GM18511 (cell line): Measurements from ENCODE around the gene TXLNB.

Experiments
- ATAC-seq: cut with Tn5 transposase; IDR thresholded peaks from one replicate; pipeline ENCODE4 v1.9.1; 2021; ENCODE audit warnings: mild to moderate bottlenecking, moderate library complexity; ENCODE audit not compliant: unreplicated experiment

Gene TXLNB

GRCh38 chr6:139291813-139292619 lies at the start of gene TXLNB:
Gene TXLNB, minus strand, starts transcription at chr6:139291998. Its CDS starts 3,099 bp downstream, at chr6:139288899.
- ATAC-seq = peak; percentile 74

- ATAC-seq = no peak
Observed at GRCh38 chr6:139341060-139341459, 49.3 kb upstream of the TXLNB start.

- no peak for ATAC-seq
Observed at GRCh38 chr6:139338795-139339194, 47.0 kb upstream of the TXLNB start.

DNA sequence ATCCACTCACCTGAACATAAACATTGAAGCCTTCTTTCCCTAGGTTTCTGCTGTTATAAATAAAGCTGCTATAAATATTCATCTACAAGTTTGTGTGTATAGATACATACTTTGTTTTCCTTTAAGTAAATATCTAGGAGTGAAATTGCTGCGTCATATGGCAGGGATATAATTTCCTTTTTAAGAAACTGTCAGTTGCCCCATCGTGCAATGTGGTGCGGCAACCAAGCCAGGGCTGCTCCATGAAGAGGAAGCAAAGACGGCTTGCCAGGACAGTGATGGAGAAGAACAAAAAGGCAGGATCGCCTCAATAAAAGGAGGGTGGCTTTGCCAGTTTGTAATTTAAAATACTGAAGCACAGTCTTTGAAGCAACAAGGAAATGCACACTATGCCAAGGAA lies 46.0 kb upstream of the TXLNB start:
- ATAC-seq = no peak

DNA sequence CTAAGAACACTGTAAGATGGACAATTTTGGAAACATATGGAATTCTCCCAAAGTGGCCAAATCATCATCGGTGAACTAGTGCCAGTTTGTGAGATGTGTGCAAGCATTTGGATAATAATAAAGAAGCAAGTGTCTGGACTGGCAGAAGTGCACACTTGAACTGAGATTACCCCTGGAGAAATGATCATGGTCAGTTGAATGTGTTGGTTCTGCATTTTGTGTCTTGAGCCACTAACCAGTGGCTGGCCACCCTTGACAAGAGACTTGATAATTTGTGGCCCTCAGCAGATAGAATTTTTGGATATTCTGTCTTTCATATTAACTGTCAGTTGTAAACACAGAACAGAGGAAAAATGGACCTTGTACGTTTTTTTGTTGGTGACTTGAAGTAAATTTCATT lies 45.2 kb upstream of the TXLNB start:
- ATAC-seq = no peak

DNA sequence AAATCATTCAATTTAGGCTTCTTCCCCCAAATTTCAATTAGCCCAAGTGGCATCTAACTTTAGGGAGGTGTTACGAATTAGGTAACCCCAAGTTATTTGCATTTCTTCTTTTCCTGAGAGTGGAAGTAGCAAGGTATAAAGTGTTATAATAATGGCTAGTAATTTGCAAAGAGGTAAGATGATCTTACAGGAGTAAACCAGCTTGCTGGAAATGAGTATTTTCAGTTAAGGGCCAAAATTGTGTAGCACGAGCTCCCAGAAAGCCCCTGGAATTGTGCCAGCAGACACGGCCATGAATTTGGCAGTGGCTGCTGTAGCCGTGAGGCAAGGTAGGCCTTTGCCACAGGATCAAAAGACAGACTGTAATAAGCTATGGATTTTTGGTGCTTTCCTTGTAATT lies 44.7 kb upstream of the TXLNB start:
- no peak for ATAC-seq

DNA sequence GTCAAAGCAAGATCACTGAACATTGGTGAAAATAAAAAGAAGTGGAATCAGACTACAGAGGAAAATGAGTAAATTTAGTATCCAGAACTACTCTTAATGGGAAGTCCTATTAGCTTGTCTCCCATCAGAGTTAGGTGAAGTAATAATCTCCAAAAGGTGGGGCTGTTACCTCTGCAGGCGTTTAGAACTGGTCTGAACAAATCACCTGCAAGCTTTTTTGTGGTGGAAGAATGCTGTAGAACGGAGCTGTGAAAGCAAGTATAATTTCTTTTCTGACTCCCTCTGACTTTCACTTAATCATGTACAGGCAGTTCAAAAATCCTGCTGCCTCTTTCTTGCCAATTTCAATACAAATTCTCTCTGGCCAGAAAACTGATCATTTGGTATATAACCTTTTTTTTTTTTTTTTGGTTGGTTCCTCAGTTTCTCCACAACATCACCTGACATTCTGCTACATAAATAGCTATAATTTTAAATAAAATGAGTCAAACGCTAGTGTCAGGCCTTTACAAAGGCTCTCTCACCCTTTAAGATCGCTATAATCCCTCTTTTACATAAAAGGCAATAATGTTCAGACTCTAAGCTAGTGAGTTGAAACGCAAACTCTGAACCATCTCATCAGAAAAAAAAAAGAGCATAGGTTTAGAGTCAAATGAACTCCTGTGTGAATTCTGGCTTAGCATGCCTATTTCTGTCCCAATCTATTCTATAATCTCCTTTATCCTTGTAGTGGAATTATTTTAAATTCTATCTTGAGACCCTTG lies 43.8 kb upstream of the TXLNB start:
- ATAC-seq = no peak

GRCh38 chr6:139334806-139335446 lies 43.1 kb upstream of the TXLNB start:
- no peak for ATAC-seq

GRCh38 chr6:139330826-139331500 lies 39.2 kb upstream of the TXLNB start:
- ATAC-seq = no peak

GRCh38 chr6:139330306-139330705 lies 38.5 kb upstream of the TXLNB start:
- ATAC-seq = no peak

GRCh38 chr6:139329224-139329623 lies 37.4 kb upstream of the TXLNB start:
- no peak for ATAC-seq

GRCh38 chr6:139327038-139327437 lies 35.2 kb upstream of the TXLNB start:
- ATAC-seq = peak; percentile 66

DNA sequence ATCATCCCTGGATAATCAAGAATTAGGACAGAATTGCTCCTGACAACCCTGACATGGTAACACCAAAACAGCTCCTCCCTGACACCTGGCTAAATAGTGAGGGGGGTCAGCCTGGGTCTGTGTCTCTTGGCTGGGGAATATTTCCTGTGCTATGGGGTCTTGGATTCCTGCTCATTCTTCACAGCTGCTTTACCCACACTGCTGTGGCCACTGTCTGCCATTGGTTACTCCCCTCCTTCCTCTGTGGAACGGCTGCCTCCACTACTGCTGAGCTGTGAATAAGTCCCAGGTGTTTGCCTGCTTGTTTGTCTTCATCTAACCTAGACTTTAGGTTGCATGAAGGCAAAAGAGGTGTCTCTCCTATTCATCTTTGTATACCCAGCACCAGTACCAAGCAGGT lies 33.9 kb upstream of the TXLNB start:
- no peak for ATAC-seq

GRCh38 chr6:139325125-139325524 lies 33.3 kb upstream of the TXLNB start:
- ATAC-seq = peak; percentile 44

DNA sequence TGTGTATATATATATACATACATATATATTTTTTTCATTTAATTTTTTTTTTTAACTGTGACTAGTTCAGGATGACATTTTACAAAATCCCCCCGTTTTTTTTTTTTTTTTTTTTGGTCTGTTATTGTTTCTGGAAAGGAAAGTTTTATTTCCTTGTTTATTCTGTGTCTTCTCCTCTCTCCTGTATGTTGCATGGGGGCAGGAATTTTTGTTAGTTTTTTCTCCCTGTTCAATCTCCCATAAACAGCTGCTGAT lies 32.4 kb upstream of the TXLNB start:
- no peak for ATAC-seq

DNA sequence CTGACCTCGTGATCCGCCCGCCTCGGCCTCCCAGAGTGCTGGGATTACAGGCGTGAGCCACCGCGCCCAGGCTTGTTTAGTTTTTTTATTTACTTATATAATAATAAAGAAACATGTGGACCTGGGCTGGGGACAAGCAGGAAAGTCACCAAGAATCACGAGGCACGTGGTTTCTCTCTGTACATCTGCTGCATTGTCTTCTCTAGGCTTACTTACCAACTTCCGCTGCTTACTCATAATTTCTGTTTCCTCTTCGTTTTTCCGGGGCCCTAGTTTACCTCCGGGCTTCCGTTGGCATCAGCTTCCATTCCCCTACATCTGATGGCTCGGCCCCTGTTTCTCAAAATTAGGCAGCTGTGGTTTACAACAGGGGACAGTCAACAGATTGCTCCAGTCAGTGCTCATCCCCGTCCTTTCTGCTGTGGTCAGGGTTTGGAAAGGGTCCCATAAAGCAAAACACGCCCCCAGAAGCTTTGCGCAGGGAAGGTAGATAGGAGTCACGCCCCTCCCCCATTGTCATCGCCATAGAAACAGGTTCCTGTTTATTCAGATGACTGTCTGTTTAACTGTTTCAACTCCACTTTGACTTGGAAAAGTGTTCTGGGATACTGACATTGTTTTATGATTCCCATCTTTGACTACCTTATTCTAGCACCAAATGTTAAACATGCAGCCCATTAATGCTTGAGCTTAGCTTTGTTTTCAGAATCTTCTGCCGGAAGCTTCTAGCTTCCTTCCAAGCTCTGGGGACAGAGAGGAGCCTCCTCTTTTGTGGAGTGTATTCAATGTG lies 31.9 kb upstream of the TXLNB start:
- ATAC-seq = peak; percentile 39

DNA sequence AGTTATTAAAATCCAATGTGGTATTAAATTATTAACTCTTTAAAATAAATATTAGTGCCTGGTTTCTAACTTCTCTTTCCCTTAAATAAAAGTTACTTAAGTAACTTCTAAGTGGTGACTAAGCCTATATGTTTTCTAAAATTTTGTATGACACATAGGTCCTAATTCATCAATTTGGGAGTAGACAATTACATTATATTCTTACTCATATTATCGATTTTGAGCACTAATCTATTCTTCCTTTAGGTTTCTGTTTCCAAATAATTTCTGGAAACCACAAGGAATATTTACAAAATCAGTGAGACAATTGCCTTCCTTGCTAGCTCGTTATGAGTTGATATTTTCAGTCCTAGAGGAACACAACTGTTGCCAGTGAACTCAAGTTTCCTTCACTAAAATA lies 28.3 kb upstream of the TXLNB start:
- ATAC-seq = no peak

DNA sequence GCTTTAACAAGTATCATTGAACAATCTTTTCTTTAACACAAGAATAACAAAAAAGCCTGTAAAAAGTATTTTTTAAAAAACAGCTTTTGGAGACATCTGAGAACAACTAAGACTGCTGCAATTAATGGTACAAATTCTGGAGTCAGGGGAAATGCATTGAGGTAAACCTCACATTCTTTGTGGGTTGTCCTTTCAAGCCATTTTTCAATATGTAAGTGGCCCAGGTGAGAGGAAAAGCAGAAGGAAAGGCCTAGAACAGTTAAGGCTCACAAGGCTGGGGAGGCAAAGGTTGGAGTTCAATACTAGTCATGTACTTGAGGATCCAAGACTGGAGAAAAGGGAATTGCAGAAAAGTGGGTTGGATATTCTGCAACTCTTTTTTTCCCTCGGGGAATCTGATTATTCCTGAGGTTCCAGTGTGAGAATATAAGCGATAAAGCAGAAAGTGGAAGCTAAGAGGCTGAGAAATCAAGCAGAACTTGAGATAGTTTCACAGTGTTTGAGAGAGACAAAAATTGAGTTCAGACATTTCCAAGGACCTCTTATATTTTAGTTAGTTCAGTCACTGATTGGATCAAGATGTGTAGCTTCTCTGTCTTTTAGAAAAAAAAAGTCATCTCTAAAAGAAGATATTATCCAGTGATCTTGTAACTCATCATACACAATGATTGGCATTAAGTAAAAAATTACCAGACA lies 25.0 kb upstream of the TXLNB start:
- no peak for ATAC-seq

DNA sequence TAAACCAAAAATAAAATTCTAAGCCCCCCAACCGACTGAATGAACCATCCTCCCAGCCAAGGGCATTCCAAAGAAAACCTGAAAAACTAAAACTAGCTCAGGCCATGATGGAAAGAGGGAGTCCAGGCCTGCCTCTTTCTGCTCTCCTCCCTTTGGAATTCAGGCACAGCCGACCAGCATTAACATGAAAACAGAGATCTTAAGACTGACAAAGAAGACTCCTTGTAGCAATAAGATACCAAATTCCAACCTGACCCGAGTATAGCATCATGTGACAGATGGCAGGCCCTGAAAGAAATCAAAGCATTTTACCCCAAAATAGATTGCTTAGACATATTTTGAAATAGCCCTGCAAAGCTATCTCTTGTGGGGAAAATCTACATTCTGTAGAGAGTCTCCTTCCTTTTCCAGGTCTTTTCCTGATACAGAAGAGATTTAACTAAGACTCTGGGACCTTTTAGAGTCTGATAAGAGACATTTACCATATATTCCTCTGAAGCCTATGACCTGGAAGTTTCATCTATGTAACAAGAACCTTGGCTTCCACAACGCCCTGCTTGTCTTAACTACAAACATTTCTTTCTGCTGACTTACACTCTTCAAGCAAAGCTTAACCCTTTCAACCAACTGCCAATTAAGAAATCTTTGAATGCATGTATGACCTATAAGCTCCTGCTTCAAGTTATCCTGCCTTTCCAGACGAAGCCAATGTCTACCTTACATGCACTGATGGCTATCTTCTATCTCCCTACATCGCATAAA lies 22.2 kb upstream of the TXLNB start:
- no peak for ATAC-seq
